ENCODE data around the gene DNAJC4.

GRCh38 chr11:64192434-64192833 lies 37.9 kb upstream of the DNAJC4 start:
- TF ChIP-seq POLR2AphosphoS5 (IDR thresholded peaks at IDR 0.05; ENCODE audit: borderline replicate concordance, low read depth, low read length) (no peak), FOXP2 (optimal IDR thresholded peaks at IDR 0.05; ENCODE audit: control extremely low read depth, extremely low read length, insufficient read depth) (no peak)
